Lower leg skin (tissue), 4 donors: ENCODE results near the gene ZFX. TPM values are rescaled to one million over a fixed set of nuclear protein-coding genes. Genes with fewer than 3 reads are reported as not detected.
A peak's percentile ranks its signal among the peaks of the same experiment; 100 is the strongest.

ENCODE experiments used
- DNase-seq, 2 donors: peaks; one replicate each; pipeline ENCODE4 v3.0.0-alpha.2; 2019; ENCODE audit warnings: low spot score in 2 of 2
- H3K4me3 ChIP-seq: fragments of 200-600 bp; sonication (generic); 2 replicates; pipeline ENCODE4 v1.5.1; 2017; ENCODE audit warnings: mild to moderate bottlenecking, low read depth; ENCODE audit not compliant: poor library complexity, severe bottlenecking
- POLR2A ChIP-seq, 2 donors: fragments of 450-650 bp; IDR thresholded peaks; one replicate each; pipeline ENCODE4 v1.6.1; 2016 to 2017; ENCODE audit warnings: antibody characterized with exemption in 2 of 2, mild to moderate bottlenecking in 1 of 2, moderate library complexity in 1 of 2
- WGBS, 2 donors: methylation state at CpG; one replicate each; pipeline ENCODE4 v1.1.5; 2018; 5-methylcytosine and 5-hydroxymethylcytosine counted together
- intact Hi-C: fragments of 100-400 bp; cut with DNase I; formaldehyde crosslinking; loops from one replicate; pipeline ENCODE4 v1.15.0; 2023; ENCODE audit warnings: low total_unique reads
- total RNA-seq, 4 donors: library from RNA; depleted of rRNA; stranded (reverse); fragments of >200 nt; gene quantifications; one replicate each; pipeline ENCODE4 v1.1.0, GENCODE V29; 2016
- TF ChIP-seq, protein P1 (sequence below), 3 donors: fragments of 450-650 bp; IDR thresholded peaks; one replicate each; pipeline ENCODE4 v1.5.1; 2016; ENCODE audit warnings: antibody characterized with exemption in 3 of 3, mild to moderate bottlenecking in 3 of 3, moderate library complexity in 2 of 3

Gene ZFX
- total RNA-seq, 4 donors from 2014 or later = 29.0 to 63.4 (median 37.8) TPM

DNA sequence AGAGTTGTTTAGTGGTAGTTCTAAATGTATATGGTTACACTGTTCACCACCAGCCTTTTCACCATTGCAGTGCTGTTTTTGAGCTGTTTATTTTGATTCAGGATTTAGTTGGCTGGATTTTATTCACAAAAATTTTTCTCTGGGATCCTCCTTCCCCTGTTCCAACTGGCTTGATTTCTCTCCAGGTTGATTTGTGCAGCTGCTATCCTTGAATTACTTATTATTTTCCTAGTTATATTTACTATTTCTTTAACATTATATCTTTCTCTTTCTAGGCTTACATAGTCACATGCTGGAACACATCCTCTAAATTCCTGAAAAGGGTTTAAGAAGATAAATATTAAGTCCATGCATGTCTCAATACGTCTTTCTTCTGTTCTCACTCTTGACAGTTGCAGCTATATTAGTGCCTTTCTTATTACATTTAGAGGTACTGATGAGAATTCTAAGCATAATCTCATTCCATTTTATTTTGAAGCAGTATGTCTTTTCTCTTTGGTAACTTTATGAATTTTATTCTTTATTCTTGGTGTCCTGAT is 82.2 kb downstream of the ZFX start:
- no peak for DNase-seq
- intact Hi-C loops = no loop called here
- whole genome bisulfite sequencing, 2 donors = 23 to 31% methylated on average over 1 of the region's 1 CpG
- TF ChIP-seq POLR2A (IDR thresholded peaks at IDR 0.05) = no peak
- TF ChIP-seq, protein P1, sequence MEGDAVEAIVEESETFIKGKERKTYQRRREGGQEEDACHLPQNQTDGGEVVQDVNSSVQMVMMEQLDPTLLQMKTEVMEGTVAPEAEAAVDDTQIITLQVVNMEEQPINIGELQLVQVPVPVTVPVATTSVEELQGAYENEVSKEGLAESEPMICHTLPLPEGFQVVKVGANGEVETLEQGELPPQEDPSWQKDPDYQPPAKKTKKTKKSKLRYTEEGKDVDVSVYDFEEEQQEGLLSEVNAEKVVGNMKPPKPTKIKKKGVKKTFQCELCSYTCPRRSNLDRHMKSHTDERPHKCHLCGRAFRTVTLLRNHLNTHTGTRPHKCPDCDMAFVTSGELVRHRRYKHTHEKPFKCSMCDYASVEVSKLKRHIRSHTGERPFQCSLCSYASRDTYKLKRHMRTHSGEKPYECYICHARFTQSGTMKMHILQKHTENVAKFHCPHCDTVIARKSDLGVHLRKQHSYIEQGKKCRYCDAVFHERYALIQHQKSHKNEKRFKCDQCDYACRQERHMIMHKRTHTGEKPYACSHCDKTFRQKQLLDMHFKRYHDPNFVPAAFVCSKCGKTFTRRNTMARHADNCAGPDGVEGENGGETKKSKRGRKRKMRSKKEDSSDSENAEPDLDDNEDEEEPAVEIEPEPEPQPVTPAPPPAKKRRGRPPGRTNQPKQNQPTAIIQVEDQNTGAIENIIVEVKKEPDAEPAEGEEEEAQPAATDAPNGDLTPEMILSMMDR (IDR thresholded peaks at IDR 0.05) = no peak
- H3K4me3 ChIP-seq = no peak overlapping the region

DNA sequence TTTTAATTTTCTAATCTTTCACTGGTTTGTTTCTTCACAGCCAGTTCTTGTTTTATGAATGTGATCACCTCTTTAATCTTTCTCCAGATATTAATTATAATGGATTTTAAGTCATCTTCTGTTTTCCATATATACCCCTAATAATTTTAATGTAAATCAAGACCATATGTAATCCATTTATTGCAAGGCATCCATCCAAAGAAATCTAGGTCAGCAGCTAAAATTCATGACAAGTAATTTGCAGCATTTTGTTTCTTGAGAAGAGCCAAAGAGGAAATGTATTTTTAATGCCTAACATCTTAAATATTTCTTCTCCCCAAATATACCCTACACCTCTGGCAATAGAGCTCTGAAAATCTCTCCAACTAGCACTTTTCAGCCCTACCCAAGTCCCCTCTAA is 83.3 kb downstream of the ZFX start:
- TF ChIP-seq, protein P1 (IDR thresholded peaks at IDR 0.05) = no peak
- TF ChIP-seq POLR2A (IDR thresholded peaks at IDR 0.05) = no peak
- intact Hi-C loops = no loop called here
- no peak overlapping the region for H3K4me3 ChIP-seq
- DNase-seq = no peak

DNA sequence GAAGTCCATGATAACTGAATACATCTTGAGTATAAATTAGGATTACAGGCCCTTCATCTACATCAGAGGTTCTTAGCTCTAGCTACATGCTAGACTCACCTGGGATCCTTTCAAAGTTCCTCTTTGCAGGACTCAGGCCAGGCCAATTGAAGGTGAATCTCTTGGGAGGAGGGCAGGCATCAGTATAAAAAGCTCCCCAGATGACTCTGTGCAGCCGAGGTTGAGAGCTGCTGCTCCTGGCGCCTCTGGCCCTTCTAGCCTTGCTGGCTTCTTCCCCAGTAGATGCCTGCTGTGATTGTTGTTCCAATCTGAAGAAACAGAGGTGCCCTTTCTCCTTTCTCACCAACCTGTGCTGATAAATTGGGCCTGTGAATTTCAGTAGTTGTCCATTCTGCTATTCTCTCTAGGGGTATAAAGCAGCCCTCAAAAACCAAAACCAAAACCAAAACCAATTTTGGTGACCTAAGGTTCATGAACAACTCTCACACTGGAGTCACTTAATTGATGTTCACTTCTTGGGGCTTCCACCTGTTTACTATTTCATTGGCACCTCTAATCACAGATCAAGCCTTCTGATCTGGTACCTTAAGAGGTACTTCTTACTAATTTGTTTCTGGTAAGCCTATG is 85.7 kb downstream of the ZFX start:
- WGBS, 2 donors = 86 to 94% methylated on average over 2 of the region's 2 CpGs
- no peak overlapping the region for H3K4me3 ChIP-seq
- no peak for TF ChIP-seq POLR2A (IDR thresholded peaks at IDR 0.05)
- TF ChIP-seq, protein P1 (IDR thresholded peaks at IDR 0.05) = no peak
- DNase-seq = no peak
- intact Hi-C loops = no loop called here

DNA sequence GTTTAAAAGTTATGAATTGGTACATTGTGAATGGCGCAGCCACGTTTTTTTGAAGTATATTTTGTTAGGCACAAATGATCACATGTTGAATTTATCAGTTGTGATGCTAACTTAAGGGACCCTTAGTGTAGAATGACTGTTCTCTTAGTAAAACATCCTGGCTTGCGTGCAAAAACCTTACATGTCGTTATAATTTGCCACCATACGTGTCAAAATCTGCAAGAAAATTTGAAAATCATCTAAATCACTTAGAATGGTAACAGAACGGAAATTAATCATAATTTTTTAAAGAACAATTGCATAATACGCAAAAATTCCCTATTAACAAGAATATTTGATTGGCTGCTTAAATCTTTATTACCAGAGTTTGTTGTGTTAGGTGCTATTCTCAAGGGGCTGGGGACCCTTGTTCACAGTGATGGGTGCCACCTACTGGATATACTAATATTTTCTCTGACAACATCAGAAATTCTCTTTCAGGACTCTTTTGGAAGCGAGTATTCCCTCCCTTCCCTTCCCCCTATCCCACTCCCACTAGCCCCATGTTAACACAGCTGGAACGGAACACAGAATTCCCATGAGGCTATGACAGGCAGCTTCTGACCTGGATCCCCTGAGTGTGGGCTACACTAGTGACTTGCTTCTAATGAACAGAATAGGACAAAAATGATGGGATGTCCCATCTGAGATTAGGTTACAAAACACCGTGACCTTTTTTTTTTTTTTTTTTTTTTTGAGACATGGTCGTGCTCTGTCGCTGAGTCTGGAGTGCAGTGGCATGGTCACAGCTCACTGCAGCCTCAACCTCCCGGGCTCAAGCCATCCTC is 92.5 kb downstream of the ZFX start:
- TF ChIP-seq POLR2A (IDR thresholded peaks at IDR 0.05) = no peak
- TF ChIP-seq, protein P1 (IDR thresholded peaks at IDR 0.05) = no peak
- DNase-seq = peak in 1 of 2 donors; percentile 48
- H3K4me3 ChIP-seq = no peak overlapping the region
- intact Hi-C loops = no loop called here
- 51 to 54% methylated on average over 9 to 13 of the region's 13 CpGs for WGBS, 2 donors

DNA sequence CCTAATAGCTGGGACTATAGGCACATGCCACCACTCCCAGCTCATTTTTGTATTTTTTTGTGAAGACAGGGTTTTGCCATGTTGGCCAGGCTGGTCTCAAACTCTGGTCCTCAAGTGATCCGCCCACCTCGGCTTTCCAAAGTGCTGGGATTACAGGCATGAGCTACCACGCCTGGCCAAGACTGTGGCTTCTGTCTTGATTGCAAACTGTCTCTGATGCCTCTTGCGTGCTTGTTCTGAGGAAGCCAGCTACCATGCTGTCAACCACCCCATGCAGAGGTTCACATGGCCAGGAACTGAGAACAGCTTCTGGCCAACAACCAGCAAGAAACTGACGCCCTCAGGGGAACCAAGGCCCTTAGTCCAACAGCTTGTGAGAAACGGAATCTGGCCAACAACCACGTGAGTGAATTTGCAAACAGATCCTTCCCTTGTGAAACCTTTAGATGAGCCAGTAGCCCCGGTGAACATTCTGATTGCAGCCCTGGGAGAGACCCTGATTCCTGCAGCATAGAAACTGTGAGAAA is 93.2 kb downstream of the ZFX start:
- WGBS, 2 donors = 16 to 34% methylated on average over 8 of the region's 8 CpGs
- intact Hi-C loops = no loop called here
- peak; percentile 75 to 92 for DNase-seq
- TF ChIP-seq POLR2A (IDR thresholded peaks at IDR 0.05) = no peak
- TF ChIP-seq, protein P1 (IDR thresholded peaks at IDR 0.05) = no peak
- H3K4me3 ChIP-seq = no peak overlapping the region
